ENCODE measurements around the gene HNF4A. TPM values are rescaled to one million over a fixed set of nuclear protein-coding genes. Genes with fewer than 3 reads are reported as not detected.

HNF4A gene
- total and polyA plus RNA-seq, 7 donors = 0.27 to 124 (median 52.9) TPM; not detected in 2

- no peak for TF ChIP-seq CTCF (IDR thresholded peaks at IDR 0.05)
- no peak for TF ChIP-seq EP300 (IDR thresholded peaks at IDR 0.05)
- TF ChIP-seq POLR2AphosphoS5 (IDR thresholded peaks at IDR 0.05) = no peak
- TF ChIP-seq POLR2A (IDR thresholded peaks at IDR 0.05) = no peak
- no peak overlapping the region for H3K4me3 ChIP-seq
- no peak for DNase-seq
- intact Hi-C loops (cut with DNase I) = no loop called here
- peaks cover 0 to 23% (median 0%) of the 10 kb centered on the region in 3 donors for H3K27me3 ChIP-seq
- H3K36me3 ChIP-seq = no peaks in the 10 kb centered on the region
- H3K27ac ChIP-seq = no peak overlapping the region
- no peaks in the 10 kb centered on the region for H3K4me1 ChIP-seq
- H3K9me3 ChIP-seq = no peaks in the 10 kb centered on the region
- WGBS, 2 donors = 82 to 90% methylated on average over 10 of the region's 10 CpGs
These were observed 71.6 kb downstream of the HNF4A start for GRCh38 chr20:44426879-44427790.

GRCh38 chr20:44427804-44428173 lies 72.3 kb downstream of the HNF4A start:
- no peak for DNase-seq
- Histone ChIP-seq H3K9me3 (no peaks in the 10 kb centered on the region), H3K4me3 (no peak overlapping the region), H3K36me3 (no peaks in the 10 kb centered on the region), H3K27ac (no peak overlapping the region), H3K27me3 (peaks cover 0 to 28% (median 0%) of the 10 kb centered on the region in 3 donors), H3K4me1 (no peaks in the 10 kb centered on the region)
- TF ChIP-seq POLR2A (IDR thresholded peaks at IDR 0.05) (no peak), POLR2AphosphoS5 (IDR thresholded peaks at IDR 0.05) (no peak), CTCF (IDR thresholded peaks at IDR 0.05) (no peak), EP300 (IDR thresholded peaks at IDR 0.05) (no peak)
- WGBS, 2 donors = 89 to 94% methylated on average over 3 of the region's 3 CpGs
- intact Hi-C loops (cut with DNase I) = no loop called here

- no peaks in the 10 kb centered on the region for H3K4me1 ChIP-seq
- H3K4me3 ChIP-seq = no peak overlapping the region
- no peaks in the 10 kb centered on the region for H3K36me3 ChIP-seq
- H3K27ac ChIP-seq = no peak overlapping the region
- 91 to 93% methylated on average over 8 of the region's 8 CpGs for WGBS, 2 donors
- intact Hi-C loops (cut with DNase I) = no loop called here
- H3K9me3 ChIP-seq = no peaks in the 10 kb centered on the region
- TF ChIP-seq CTCF (IDR thresholded peaks at IDR 0.05) (no peak), EP300 (IDR thresholded peaks at IDR 0.05) (no peak), POLR2A (IDR thresholded peaks at IDR 0.05) (no peak), POLR2AphosphoS5 (IDR thresholded peaks at IDR 0.05) (no peak)
- peaks cover 0 to 29% (median 0%) of the 10 kb centered on the region in 3 donors for H3K27me3 ChIP-seq
- no peak for DNase-seq
These were observed 72.9 kb downstream of the HNF4A start for GRCh38 chr20:44428174-44429016.

- no peaks in the 10 kb centered on the region for H3K9me3 ChIP-seq
- H3K27me3 ChIP-seq = peaks cover 0 to 27% (median 3%) of the 10 kb centered on the region in 3 donors
- intact Hi-C loops (cut with DNase I) = no loop called here
- H3K4me1 ChIP-seq = no peaks in the 10 kb centered on the region
- no peak overlapping the region for H3K27ac ChIP-seq
- H3K36me3 ChIP-seq = no peaks in the 10 kb centered on the region
- 92 to 93% methylated on average over 2 of the region's 2 CpGs for WGBS, 2 donors
- no peak for DNase-seq
- H3K4me3 ChIP-seq = no peak overlapping the region
- no peak for TF ChIP-seq POLR2A (IDR thresholded peaks at IDR 0.05)
- TF ChIP-seq CTCF (IDR thresholded peaks at IDR 0.05) = no peak
- no peak for TF ChIP-seq POLR2AphosphoS5 (IDR thresholded peaks at IDR 0.05)
- no peak for TF ChIP-seq EP300 (IDR thresholded peaks at IDR 0.05)
These were observed 73.5 kb downstream of the HNF4A start for GRCh38 chr20:44429017-44429339.

Measured in sigmoid colon (tissue), 7 donors.